ENCODE data around the gene ANO1.

- TF ChIP-seq, protein P1, sequence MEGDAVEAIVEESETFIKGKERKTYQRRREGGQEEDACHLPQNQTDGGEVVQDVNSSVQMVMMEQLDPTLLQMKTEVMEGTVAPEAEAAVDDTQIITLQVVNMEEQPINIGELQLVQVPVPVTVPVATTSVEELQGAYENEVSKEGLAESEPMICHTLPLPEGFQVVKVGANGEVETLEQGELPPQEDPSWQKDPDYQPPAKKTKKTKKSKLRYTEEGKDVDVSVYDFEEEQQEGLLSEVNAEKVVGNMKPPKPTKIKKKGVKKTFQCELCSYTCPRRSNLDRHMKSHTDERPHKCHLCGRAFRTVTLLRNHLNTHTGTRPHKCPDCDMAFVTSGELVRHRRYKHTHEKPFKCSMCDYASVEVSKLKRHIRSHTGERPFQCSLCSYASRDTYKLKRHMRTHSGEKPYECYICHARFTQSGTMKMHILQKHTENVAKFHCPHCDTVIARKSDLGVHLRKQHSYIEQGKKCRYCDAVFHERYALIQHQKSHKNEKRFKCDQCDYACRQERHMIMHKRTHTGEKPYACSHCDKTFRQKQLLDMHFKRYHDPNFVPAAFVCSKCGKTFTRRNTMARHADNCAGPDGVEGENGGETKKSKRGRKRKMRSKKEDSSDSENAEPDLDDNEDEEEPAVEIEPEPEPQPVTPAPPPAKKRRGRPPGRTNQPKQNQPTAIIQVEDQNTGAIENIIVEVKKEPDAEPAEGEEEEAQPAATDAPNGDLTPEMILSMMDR (IDR thresholded peaks at IDR 0.05), result no peak
- TF ChIP-seq POLR2A (IDR thresholded peaks at IDR 0.05), result no peak
These were observed 142.0 kb downstream of the ANO1 start for GRCh38 chr11:70220136-70220535.
